Right cardiac atrium (tissue), 5 donors: ENCODE results near the gene CCND3. TPM values are rescaled to one million over a fixed set of nuclear protein-coding genes. Genes with fewer than 3 reads are reported as not detected.

ENCODE experiments used
- ATAC-seq, 2 donors: fragments of 200-7000 bp; cut with Tn5 transposase; one replicate each; pipeline versions ENCODE4 v1.8.0 to v1.9.1; 2020; ENCODE audit warnings: moderate library complexity in 2 of 2, mild to moderate bottlenecking in 1 of 2
- DNase-seq, 3 donors: peaks; one replicate each; pipeline ENCODE4 v3.0.0-alpha.2; 2020
- H3K27ac ChIP-seq: one replicate; pipeline ENCODE4 v1.5.1; 2013; ENCODE audit warnings: mild to moderate bottlenecking, low read length, control low read depth, moderate library complexity
- H3K27me3 ChIP-seq: one replicate; pipeline ENCODE4 v1.6.1; 2013; ENCODE audit not compliant: control insufficient read depth, insufficient read depth
- H3K4me1 ChIP-seq: one replicate; pipeline ENCODE4 v1.6.1; 2013; ENCODE audit warnings: low read length; ENCODE audit not compliant: control insufficient read depth, insufficient read depth
- H3K4me3 ChIP-seq: one replicate; pipeline ENCODE4 v1.5.1; 2013; ENCODE audit warnings: low read length, control low read depth
- H3K9me3 ChIP-seq: one replicate; pipeline ENCODE4 v1.6.1; 2013; ENCODE audit warnings: low read length; ENCODE audit not compliant: control insufficient read depth
- WGBS: extraction: QIAGEN DNeasy Blood & Tissue Kit; methylation state at CpG from one replicate; pipeline ENCODE4 v1.1.7; 2013; 5-methylcytosine and 5-hydroxymethylcytosine counted together
- intact Hi-C, 4 donors: fragments of 100-400 bp; cut with DNase I; formaldehyde crosslinking; loops; one replicate each; pipeline versions ENCODE4 v1.11.0 to v1.14.0; 2022 to 2023
- polyA plus RNA-seq: library from polyadenylated mRNA; stranded (reverse); fragments of 200-250 nt; gene quantifications from one replicate; pipeline ENCODE4 v1.2.3, GENCODE V29; 2013
- total RNA-seq, 4 donors: library from RNA; stranded (reverse); fragmentation: NEBNext Ultra II Directional; extraction: Animal tissue kit (Norgen Biotek cat#: 25700); gene quantifications; one replicate each; pipeline ENCODE4 v1.2.1, GENCODE V29; 2021
- donor health status: healthy with polysubstance abuse.
- donor health status: DM: no; HTN: yes; CAD: no.
- donor health status: DM: no; HTN: no; CAD: no.
- donor health status: DM: no; HTN: yes; CAD: no; lungs with severe emphysema.
- donor health status: DM: yes; HTN: yes; CAD: no.

CCND3 gene
- total and polyA plus RNA-seq, 5 donors = 52.2 to 72.1 (median 59.6) TPM

GRCh38 chr6:41921712-41921998, 20.0 kb downstream of the CCND3 start:
- intact Hi-C loops = loop anchor here in 2 of 4 donors (5.0 to 10.0 kb wide), 2 partner anchors 126 to 137 kb away; partner anchors contain the start of genes PRICKLE4 (in 1 of the 2) and TOMM6 (in 1 of the 2)
- Histone ChIP-seq H3K27me3 (no peaks in the 10 kb centered on the region), H3K27ac (peak overlapping the region; percentile 5), H3K4me3 (peak overlapping the region; percentile 92), H3K4me1 (no peaks in the 10 kb centered on the region), H3K9me3 (no peaks in the 10 kb centered on the region)
- ATAC-seq (peak; percentile 22 to 41), DNase-seq (no peak)
- under 1% methylated on average over 20 of the region's 20 CpGs for WGBS

- ATAC-seq = peak; percentile 98
- Histone ChIP-seq H3K4me1 (no peaks in the 10 kb centered on the region), H3K27me3 (no peaks in the 10 kb centered on the region), H3K9me3 (no peaks in the 10 kb centered on the region), H3K4me3 (peak within 1 kb of the TSS; percentile 92), H3K27ac (peak within 1 kb of the TSS; percentile 99)
- WGBS = under 1% methylated on average over 55 of the region's 55 CpGs
- DNase-seq = peak; percentile 91 to 96 (median 96)
- intact Hi-C loops = loop anchor here in 2 of 4 donors (5.0 to 10.0 kb wide), 2 partner anchors 126 to 136 kb away; partner anchors contain the start of genes PRICKLE4 (in 1 of the 2) and TOMM6 (in 1 of the 2)
Observed at GRCh38 chr6:41920921-41921711, 20.5 kb downstream of the CCND3 start, which contains the start of the genes BYSL and MED20. TSS of gene BYSL (plus strand) at chr6:41921499. CDS start at chr6:41921563, 64 bp downstream. TSS of gene MED20 (minus strand) at chr6:41921139. CDS start at chr6:41921018, 121 bp downstream.

GRCh38 chr6:41917528-41917927, 24.1 kb downstream of the CCND3 start:
- Histone ChIP-seq H3K9me3 (no peaks in the 10 kb centered on the region), H3K27me3 (no peaks in the 10 kb centered on the region), H3K27ac (no peak overlapping the region), H3K4me3 (no peak overlapping the region), H3K4me1 (no peaks in the 10 kb centered on the region)
- 49% methylated on average over 4 of the region's 4 CpGs for WGBS
- intact Hi-C loops = no loop called here
- no peak for ATAC-seq
- DNase-seq = no peak

- ATAC-seq = no peak
- DNase-seq = no peak
- Histone ChIP-seq H3K27me3 (no peaks in the 10 kb centered on the region), H3K4me3 (no peak overlapping the region), H3K4me1 (no peaks in the 10 kb centered on the region), H3K9me3 (no peaks in the 10 kb centered on the region), H3K27ac (no peak overlapping the region)
- WGBS = 94% methylated on average over 4 of the region's 4 CpGs
- intact Hi-C loops = no loop called here
Observed at GRCh38 chr6:41914869-41915530, 26.6 kb downstream of the CCND3 start.

GRCh38 chr6:41914343-41914742, 27.3 kb downstream of the CCND3 start:
- Histone ChIP-seq H3K9me3 (no peaks in the 10 kb centered on the region), H3K27me3 (no peaks in the 10 kb centered on the region), H3K4me3 (no peak overlapping the region), H3K27ac (no peak overlapping the region), H3K4me1 (no peaks in the 10 kb centered on the region)
- WGBS = 83% methylated on average over 2 of the region's 2 CpGs
- ATAC-seq = no peak
- intact Hi-C loops = no loop called here
- DNase-seq = no peak

- Histone ChIP-seq H3K27ac (no peak overlapping the region), H3K4me1 (no peaks in the 10 kb centered on the region), H3K9me3 (no peaks in the 10 kb centered on the region), H3K27me3 (no peaks in the 10 kb centered on the region), H3K4me3 (no peak overlapping the region)
- ATAC-seq = no peak
- intact Hi-C loops = no loop called here
- 95% methylated on average over 1 of the region's 1 CpG for WGBS
- no peak for DNase-seq
Observed at GRCh38 chr6:41909727-41910126, 31.9 kb downstream of the CCND3 start.

- intact Hi-C loops = no loop called here
- ATAC-seq (no peak), DNase-seq (peak in 1 of 3 donors; percentile 16)
- H3K4me3 ChIP-seq = no peak overlapping the region
- H3K9me3 ChIP-seq = no peaks in the 10 kb centered on the region
- peaks cover 1% of the 10 kb centered on the region for H3K4me1 ChIP-seq
- no peak overlapping the region for H3K27ac ChIP-seq
- no peaks in the 10 kb centered on the region for H3K27me3 ChIP-seq
- 94% methylated on average over 1 of the region's 1 CpG for WGBS
Observed at GRCh38 chr6:41901882-41902519, 39.6 kb downstream of the CCND3 start.

GRCh38 chr6:41900861-41901260, 40.7 kb downstream of the CCND3 start:
- 79% methylated on average over 1 of the region's 1 CpG for WGBS
- Histone ChIP-seq H3K27ac (no peak overlapping the region), H3K27me3 (no peaks in the 10 kb centered on the region), H3K4me1 (peaks cover 1% of the 10 kb centered on the region), H3K9me3 (no peaks in the 10 kb centered on the region), H3K4me3 (no peak overlapping the region)
- intact Hi-C loops = no loop called here
- DNase-seq = no peak
- no peak for ATAC-seq

- DNase-seq = no peak
- no peaks in the 10 kb centered on the region for H3K27me3 ChIP-seq
- intact Hi-C loops = no loop called here
- no peaks in the 10 kb centered on the region for H3K9me3 ChIP-seq
- ATAC-seq = no peak
- 62% methylated on average over 3 of the region's 3 CpGs for WGBS
- H3K4me3 ChIP-seq = peak overlapping the region; percentile 82
- peaks cover 4% of the 10 kb centered on the region for H3K4me1 ChIP-seq
- no peak overlapping the region for H3K27ac ChIP-seq
Observed at GRCh38 chr6:41896281-41896680, 45.3 kb downstream of the CCND3 start.

- Histone ChIP-seq H3K27ac (peak within 1 kb of the TSS; percentile 56), H3K4me1 (peaks cover 4% of the 10 kb centered on the region), H3K4me3 (peak within 1 kb of the TSS; percentile 82), H3K27me3 (no peaks in the 10 kb centered on the region), H3K9me3 (no peaks in the 10 kb centered on the region)
- ATAC-seq (peak; percentile 99), DNase-seq (peak; percentile 88 to 96 (median 95))
- intact Hi-C loops = no loop called here
- under 1% methylated on average over 55 of the region's 55 CpGs for WGBS
Observed at GRCh38 chr6:41895300-41896233, 46.0 kb downstream of the CCND3 start, which contains the start of gene USP49. TSS of gene USP49 (minus strand) at chr6:41895375. CDS start at chr6:41806983, 88,392 bp downstream.
